Left lung (tissue), 10 donors: ENCODE data around the gene PRTG. TPM values are rescaled to one million over a fixed set of nuclear protein-coding genes. Genes with fewer than 3 reads are reported as not detected.

Source experiments
- ATAC-seq: fragments of 200-7000 bp; cut with Tn5 transposase; one replicate; pipeline ENCODE4 v1.9.1; 2020; ENCODE audit warnings: moderate library complexity
- DNase-seq, 4 donors: peaks; one replicate each; pipeline ENCODE4 v3.0.0-alpha.2; 2013 to 2020
- H3K27ac ChIP-seq, 2 donors: fragments of 200-600 bp; sonication (generic) in 1 of 2; one replicate each; pipeline versions ENCODE4 v1.5.0 to v1.8.0; 2020 to 2021
- H3K27me3 ChIP-seq, 2 donors: fragments of 200-600 bp; sonication (generic) in 1 of 2; one replicate each; pipeline versions ENCODE4 v1.5.0 to v1.8.0; 2020 to 2021
- H3K36me3 ChIP-seq, 2 donors: fragments of 200-600 bp; sonication (generic) in 1 of 2; one replicate each; pipeline versions ENCODE4 v1.5.0 to v1.8.0; 2020 to 2021
- H3K4me1 ChIP-seq, 2 donors: fragments of 200-600 bp; one replicate each; pipeline ENCODE4 v1.8.0; 2021
- H3K4me3 ChIP-seq, 2 donors: fragments of 200-600 bp; sonication (generic) in 1 of 2; one replicate each; pipeline versions ENCODE4 v1.5.0 to v1.8.0; 2020 to 2021; ENCODE audit warnings: mild to moderate bottlenecking in 1 of 2
- H3K9me3 ChIP-seq, 2 donors: fragments of 200-600 bp; sonication (generic) in 1 of 2; one replicate each; pipeline versions ENCODE4 v1.5.0 to v1.8.0; 2020 to 2021
- intact Hi-C, 2 donors: fragments of 100-400 bp; cut with DNase I; formaldehyde crosslinking; loops; one replicate each; pipeline versions ENCODE4 v1.11.2 to v1.14.2; 2022
- polyA plus RNA-seq, 6 donors: library from polyadenylated mRNA; unstranded; fragments of 120-200 nt; gene quantifications; one replicate each; pipeline ENCODE4 v1.2.1, GENCODE V29; 2013; ENCODE audit not compliant: insufficient read length in 6 of 6
- total RNA-seq, 2 donors: library from RNA; stranded (reverse); fragmentation: NEBNext Ultra II Directional; extraction: Animal tissue kit (Norgen Biotek cat#: 25700); gene quantifications; one replicate each; pipeline ENCODE4 v1.2.1, GENCODE V29; 2021
- TF ChIP-seq, protein P1 (sequence below), 2 donors: fragments of 200-600 bp; sonication (generic) in 1 of 2; IDR thresholded peaks; one replicate each; pipeline versions ENCODE4 v1.5.0 to v1.8.0; 2021; ENCODE audit warnings: antibody characterized with exemption in 2 of 2
- donor health status: DM: no; HTN: yes; CAD: no.
- donor health status: DM: no; HTN: no; CAD: no.

The PRTG gene
- total and polyA plus RNA-seq, 8 donors, result 6.7 to 10.7 (median 6.8) TPM

- ATAC-seq (no peak), DNase-seq (no peak)
- intact Hi-C loops, result loop anchor here in 1 of 2 donors (10.0 kb wide), 1 partner anchor 142 kb away; no protein-coding TSS in a partner anchor
- Histone ChIP-seq H3K4me1 (no peaks in the 10 kb centered on the region), H3K9me3 (no peaks in the 10 kb centered on the region), H3K27me3 (no peaks in the 10 kb centered on the region), H3K4me3 (no peak overlapping the region), H3K36me3 (no peaks in the 10 kb centered on the region), H3K27ac (no peak overlapping the region)
- TF ChIP-seq, protein P1, sequence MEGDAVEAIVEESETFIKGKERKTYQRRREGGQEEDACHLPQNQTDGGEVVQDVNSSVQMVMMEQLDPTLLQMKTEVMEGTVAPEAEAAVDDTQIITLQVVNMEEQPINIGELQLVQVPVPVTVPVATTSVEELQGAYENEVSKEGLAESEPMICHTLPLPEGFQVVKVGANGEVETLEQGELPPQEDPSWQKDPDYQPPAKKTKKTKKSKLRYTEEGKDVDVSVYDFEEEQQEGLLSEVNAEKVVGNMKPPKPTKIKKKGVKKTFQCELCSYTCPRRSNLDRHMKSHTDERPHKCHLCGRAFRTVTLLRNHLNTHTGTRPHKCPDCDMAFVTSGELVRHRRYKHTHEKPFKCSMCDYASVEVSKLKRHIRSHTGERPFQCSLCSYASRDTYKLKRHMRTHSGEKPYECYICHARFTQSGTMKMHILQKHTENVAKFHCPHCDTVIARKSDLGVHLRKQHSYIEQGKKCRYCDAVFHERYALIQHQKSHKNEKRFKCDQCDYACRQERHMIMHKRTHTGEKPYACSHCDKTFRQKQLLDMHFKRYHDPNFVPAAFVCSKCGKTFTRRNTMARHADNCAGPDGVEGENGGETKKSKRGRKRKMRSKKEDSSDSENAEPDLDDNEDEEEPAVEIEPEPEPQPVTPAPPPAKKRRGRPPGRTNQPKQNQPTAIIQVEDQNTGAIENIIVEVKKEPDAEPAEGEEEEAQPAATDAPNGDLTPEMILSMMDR (IDR thresholded peaks at IDR 0.05), result no peak
Observed at GRCh38 chr15:55652909-55653495, 90.0 kb downstream of the PRTG start.

DNA sequence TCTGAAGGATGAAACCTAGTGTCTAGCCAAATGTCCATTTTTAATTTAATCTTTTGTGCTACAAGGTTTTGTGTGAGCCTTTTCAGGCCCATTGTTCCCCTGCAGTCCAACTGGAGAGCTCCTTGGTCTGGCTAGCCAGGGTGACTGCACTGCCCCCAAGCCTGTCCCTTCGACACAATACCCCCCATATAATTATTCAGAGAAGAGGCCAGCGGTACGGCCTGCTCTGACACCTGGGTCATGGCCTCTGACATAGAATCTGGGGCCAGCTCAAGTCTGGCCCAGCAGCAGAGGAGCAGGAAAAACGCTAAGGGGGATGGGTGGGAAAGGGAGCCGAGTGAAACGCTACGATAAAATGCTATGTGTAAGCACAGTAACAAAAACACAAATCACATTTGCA, 90.6 kb downstream of the PRTG start:
- no peaks in the 10 kb centered on the region for H3K4me1 ChIP-seq
- TF ChIP-seq, protein P1 (IDR thresholded peaks at IDR 0.05), result no peak
- no peaks in the 10 kb centered on the region for H3K9me3 ChIP-seq
- no peak overlapping the region for H3K27ac ChIP-seq
- H3K36me3 ChIP-seq, result no peaks in the 10 kb centered on the region
- ATAC-seq (no peak), DNase-seq (no peak)
- intact Hi-C loops, result loop anchor here in 1 of 2 donors (10.0 kb wide), 1 partner anchor 142 kb away; no protein-coding TSS in a partner anchor
- no peaks in the 10 kb centered on the region for H3K27me3 ChIP-seq
- no peak overlapping the region for H3K4me3 ChIP-seq

GRCh38 chr15:55649058-55649423, 93.9 kb downstream of the PRTG start:
- TF ChIP-seq, protein P1 (IDR thresholded peaks at IDR 0.05), result no peak
- Histone ChIP-seq H3K4me1 (no peaks in the 10 kb centered on the region), H3K27ac (no peak overlapping the region), H3K9me3 (no peaks in the 10 kb centered on the region), H3K36me3 (no peaks in the 10 kb centered on the region), H3K27me3 (no peaks in the 10 kb centered on the region), H3K4me3 (no peak overlapping the region)
- intact Hi-C loops, result no loop called here
- ATAC-seq (peak; percentile 59), DNase-seq (no peak)

DNA sequence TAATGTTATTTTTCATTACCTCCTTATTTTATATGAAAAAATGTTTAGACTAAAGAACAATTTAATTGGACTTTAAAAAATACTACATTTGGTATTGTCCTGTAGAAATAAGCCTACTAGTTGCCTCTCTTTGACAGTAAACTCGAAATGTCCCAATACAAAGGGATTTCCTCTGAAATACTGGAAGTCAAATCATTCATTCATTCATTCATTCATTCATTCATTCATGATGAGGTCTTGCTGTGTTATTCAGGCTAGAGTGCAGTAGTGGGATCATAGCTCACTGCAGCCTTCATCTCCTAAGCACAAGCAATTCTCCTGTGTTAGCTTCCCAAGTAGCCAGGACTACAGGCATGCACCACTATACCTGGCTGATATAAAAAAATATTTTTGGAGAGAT, 104.2 kb downstream of the PRTG start:
- ATAC-seq (no peak), DNase-seq (no peak)
- intact Hi-C loops, result no loop called here

DNA sequence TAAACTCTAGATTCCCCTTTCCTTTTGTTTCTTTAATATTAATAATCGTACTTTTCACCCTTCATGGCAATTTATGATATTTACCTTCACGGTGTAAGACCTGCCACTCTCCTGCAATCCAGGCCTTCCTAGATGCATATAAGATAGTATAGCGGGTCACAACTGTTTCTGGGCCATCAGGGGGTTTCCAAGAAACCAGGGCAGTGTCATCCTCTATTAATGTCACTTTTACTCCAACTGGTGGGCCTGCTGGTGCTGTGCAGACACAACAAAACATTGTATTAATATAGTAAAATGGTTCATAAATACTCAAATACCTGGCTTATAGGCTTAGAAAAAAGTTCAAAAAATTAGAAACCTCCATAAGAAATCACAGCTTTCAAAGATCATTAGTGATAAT, 105.9 kb downstream of the PRTG start:
- H3K27ac ChIP-seq, result no peak overlapping the region
- no peaks in the 10 kb centered on the region for H3K27me3 ChIP-seq
- DNase-seq (no peak), ATAC-seq (no peak)
- TF ChIP-seq, protein P1 (IDR thresholded peaks at IDR 0.05), result no peak
- no peak overlapping the region for H3K4me3 ChIP-seq
- no peaks in the 10 kb centered on the region for H3K4me1 ChIP-seq
- intact Hi-C loops, result no loop called here
- H3K9me3 ChIP-seq, result no peaks in the 10 kb centered on the region
- no peaks in the 10 kb centered on the region for H3K36me3 ChIP-seq

More for the DNA sequence above, 104.2 kb downstream of the PRTG start:
- H3K4me3 ChIP-seq, result no peak overlapping the region
- H3K4me1 ChIP-seq, result no peaks in the 10 kb centered on the region
- H3K36me3 ChIP-seq, result no peaks in the 10 kb centered on the region
- TF ChIP-seq, protein P1 (IDR thresholded peaks at IDR 0.05), result no peak
- no peaks in the 10 kb centered on the region for H3K27me3 ChIP-seq
- H3K9me3 ChIP-seq, result no peaks in the 10 kb centered on the region
- H3K27ac ChIP-seq, result no peak overlapping the region
